Testis (tissue), 3 donors: ENCODE measurements around the gene KISS1R. TPM values are rescaled to one million over a fixed set of nuclear protein-coding genes. Genes with fewer than 3 reads are reported as not detected.

Source experiments
- DNase-seq: peaks from one replicate; pipeline ENCODE4 v3.0.0-alpha.2; 2019
- H3K27ac ChIP-seq, 2 donors: fragments of 200-600 bp; sonication (generic); one replicate each; pipeline ENCODE4 v1.5.1; 2019
- H3K27me3 ChIP-seq: fragments of 200-600 bp; sonication (generic); one replicate; pipeline ENCODE4 v1.5.1; 2019
- H3K36me3 ChIP-seq: fragments of 200-600 bp; sonication (generic); one replicate; pipeline ENCODE4 v1.5.1; 2017; ENCODE audit warnings: low read depth; ENCODE audit errors: missing control alignments
- H3K4me1 ChIP-seq: fragments of 200-600 bp; sonication (generic); one replicate; pipeline ENCODE4 v1.5.1; 2019
- H3K4me3 ChIP-seq, 2 donors: fragments of 200-600 bp; sonication (generic); one replicate each; pipeline ENCODE4 v1.5.1; 2017 to 2019
- H3K9me3 ChIP-seq: fragments of 200-600 bp; sonication (generic); one replicate; pipeline ENCODE4 v1.5.1; 2017
- CTCF ChIP-seq, 3 experiments: fragments of 450-650 bp in 2 of 3; fragments of 200-600 bp in 1 of 3; sonication (generic) in 1 of 3; IDR thresholded peaks; one replicate each; pipeline ENCODE4 v1.5.1; 2016 to 2019; ENCODE audit warnings: antibody characterized with exemption in 3 of 3, mild to moderate bottlenecking in 2 of 3, moderate library complexity in 1 of 3
- POLR2A ChIP-seq: fragments of 450-650 bp; IDR thresholded peaks from one replicate; pipeline ENCODE4 v1.6.1; 2017; ENCODE audit warnings: antibody characterized with exemption, mild to moderate bottlenecking, moderate library complexity
- WGBS, 2 donors: methylation state at CpG; one replicate each; pipeline ENCODE4 v1.1.5; 2018; 5-methylcytosine and 5-hydroxymethylcytosine counted together
- intact Hi-C: fragments of 100-400 bp; cut with DNase I; formaldehyde crosslinking; loops from one replicate; pipeline ENCODE4 v1.15.1; 2023; ENCODE audit warnings: low total_unique reads
- polyA plus RNA-seq: library from polyadenylated mRNA; stranded (reverse); fragments of 350-450 nt; fragmentation: Illumina TruSeq; extraction: RNeasy Lipid Tissue Mini Kit (QIAGEN cat#74804); gene quantifications from one replicate; pipeline ENCODE4 v1.2.3, GENCODE V29; 2014; ENCODE audit warnings: low read depth, low replicate concordance; ENCODE audit not compliant: insufficient read depth
- total RNA-seq, 2 donors: library from RNA; depleted of rRNA; stranded (reverse); fragments of >200 nt; gene quantifications; one replicate each; pipeline ENCODE4 v1.2.3, GENCODE V29; 2016

KISS1R gene
- total and polyA plus RNA-seq, 3 donors from 2014 or later: not detected

- 85 to 92% methylated on average over 15 to 17 of the region's 17 CpGs for WGBS, 2 donors
Observed at GRCh38 chr19:950352-951066, 33.4 kb downstream of the KISS1R start.

GRCh38 chr19:952049-952679 is 35.0 kb downstream of the KISS1R start:
- H3K27ac ChIP-seq: no peak overlapping the region
- H3K36me3 ChIP-seq: no peaks in the 10 kb centered on the region
- H3K4me3 ChIP-seq: no peak overlapping the region
- H3K9me3 ChIP-seq: no peaks in the 10 kb centered on the region
- TF ChIP-seq CTCF (IDR thresholded peaks at IDR 0.05): no peak
- no peak for TF ChIP-seq POLR2A
- no peak for DNase-seq
- no peaks in the 10 kb centered on the region for H3K27me3 ChIP-seq
- H3K4me1 ChIP-seq: no peaks in the 10 kb centered on the region
- intact Hi-C loops: no loop called here
- WGBS, 2 donors: 64 to 85% methylated on average over 13 to 14 of the region's 14 CpGs

More at GRCh38 chr19:950352-951066, 33.4 kb downstream of the KISS1R start:
- Histone ChIP-seq H3K27me3 (no peaks in the 10 kb centered on the region), H3K4me1 (no peaks in the 10 kb centered on the region), H3K36me3 (no peaks in the 10 kb centered on the region), H3K27ac (no peak overlapping the region), H3K9me3 (no peaks in the 10 kb centered on the region), H3K4me3 (no peak overlapping the region)
- intact Hi-C loops: no loop called here
- no peak for TF ChIP-seq CTCF (IDR thresholded peaks at IDR 0.05)
- no peak for TF ChIP-seq POLR2A
- DNase-seq: no peak

GRCh38 chr19:952680-953444 is 35.7 kb downstream of the KISS1R start:
- no peak overlapping the region for H3K27ac ChIP-seq
- H3K9me3 ChIP-seq: no peaks in the 10 kb centered on the region
- no peak for DNase-seq

More at GRCh38 chr19:952680-953444, 35.7 kb downstream of the KISS1R start:
- WGBS, 2 donors: 62 to 63% methylated on average over 18 to 21 of the region's 21 CpGs
- H3K27me3 ChIP-seq: no peaks in the 10 kb centered on the region
- intact Hi-C loops: no loop called here
- H3K4me1 ChIP-seq: no peaks in the 10 kb centered on the region
- H3K4me3 ChIP-seq: no peak overlapping the region
- no peaks in the 10 kb centered on the region for H3K36me3 ChIP-seq
- TF ChIP-seq POLR2A (no peak), CTCF (IDR thresholded peaks at IDR 0.05) (no peak)
